ENCODE measurements around the gene RNF213.

Gene RNF213

GRCh38 chr17:80371196-80371595, 110.5 kb downstream of the RNF213 start:
- ChIA-PET POLR2A (ENCODE audit: low non-redundant PET) (no interaction called here), CTCF (no interaction called here)
- no peak for TF ChIP-seq CTCF (conservative IDR thresholded peaks at IDR 0.05; ENCODE audit: low read depth)
- no peak overlapping the region for H3K27ac ChIP-seq
- DNase-seq (ENCODE audit: low spot score) = no peak

- CTCF ChIA-PET = no interaction called here
- POLR2A ChIA-PET (ENCODE audit: low non-redundant PET) = no interaction called here
- no peak for TF ChIP-seq CTCF (conservative IDR thresholded peaks at IDR 0.05; ENCODE audit: low read depth)
- H3K27ac ChIP-seq = no peak overlapping the region
- DNase-seq (ENCODE audit: low spot score) = no peak
These were observed 111.8 kb downstream of the RNF213 start for GRCh38 chr17:80372456-80372855.

- DNase-seq (ENCODE audit: low spot score) = no peak
- CTCF ChIA-PET = interaction anchor here (0.6 kb wide), 1 partner anchor 42 kb away, joined by 3 read pairs; the partner anchor contains the start of gene ENDOV
- POLR2A ChIA-PET (ENCODE audit: low non-redundant PET) = no interaction called here
- no peak overlapping the region for H3K27ac ChIP-seq
- no peak for TF ChIP-seq CTCF (conservative IDR thresholded peaks at IDR 0.05; ENCODE audit: low read depth)
These were observed 112.4 kb downstream of the RNF213 start for GRCh38 chr17:80372922-80373570.

GRCh38 chr17:80374039-80374731, 113.5 kb downstream of the RNF213 start:
- DNase-seq (ENCODE audit: low spot score) = no peak
- ChIA-PET POLR2A (ENCODE audit: low non-redundant PET) (no interaction called here), CTCF (no interaction called here)
- no peak for TF ChIP-seq CTCF (conservative IDR thresholded peaks at IDR 0.05; ENCODE audit: low read depth)
- H3K27ac ChIP-seq = no peak overlapping the region

GRCh38 chr17:80374732-80375585, 114.3 kb downstream of the RNF213 start:
- CTCF ChIA-PET = no interaction called here
- POLR2A ChIA-PET (ENCODE audit: low non-redundant PET) = interaction anchor here (0.6 kb wide), 1 partner anchor 461 kb away, joined by 3 read pairs; no protein-coding TSS in a partner anchor
- no peak for DNase-seq (ENCODE audit: low spot score)
- H3K27ac ChIP-seq = no peak overlapping the region
- no peak for TF ChIP-seq CTCF (conservative IDR thresholded peaks at IDR 0.05; ENCODE audit: low read depth)

GRCh38 chr17:80376531-80376930, 115.9 kb downstream of the RNF213 start:
- H3K27ac ChIP-seq = no peak overlapping the region
- no peak for TF ChIP-seq CTCF (conservative IDR thresholded peaks at IDR 0.05; ENCODE audit: low read depth)
- ChIA-PET POLR2A (ENCODE audit: low non-redundant PET) (no interaction called here), CTCF (interaction anchor here (0.6 kb wide), 1 partner anchor 118 kb away, joined by 3 read pairs; no protein-coding TSS in a partner anchor)
- no peak for DNase-seq (ENCODE audit: low spot score)
